ENCODE data around the gene CADM2. TPM values are rescaled to one million over a fixed set of nuclear protein-coding genes. Genes with fewer than 3 reads are reported as not detected.

The CADM2 gene
- total RNA-seq, 1 donor from 2014 or later = 2.9 TPM

- Mint-ChIP-seq H3K4me3 (ENCODE audit: unreplicated experiment) (no peak overlapping the region), H3K9me3 (ENCODE audit: unreplicated experiment) (no peaks in the 10 kb centered on the region), H3K27me3 (ENCODE audit: low read depth, unreplicated experiment) (no peaks in the 10 kb centered on the region), H3K36me3 (ENCODE audit: low read depth, unreplicated experiment) (no peaks in the 10 kb centered on the region), H3K4me1 (ENCODE audit: low read depth, unreplicated experiment) (no peaks in the 10 kb centered on the region), H3K27ac (ENCODE audit: unreplicated experiment) (no peak overlapping the region)
- H3K79me2 ChIP-seq (ENCODE audit: insufficient read depth, low read length) = no peaks in the 10 kb centered on the region
- no peak for DNase-seq (ENCODE audit: low read depth)
- no peak overlapping the region for H3K27ac ChIP-seq (ENCODE audit: low read depth, low read length)
- H2AFZ ChIP-seq (ENCODE audit: low read depth, low read length) = no peak overlapping the region
- no peak overlapping the region for H3K4me3 ChIP-seq (ENCODE audit: insufficient read depth, low read depth, low read length)
- H3K4me1 ChIP-seq (ENCODE audit: insufficient read depth, low read length) = no peaks in the 10 kb centered on the region
- FAIRE-seq = no peak
- H3K9ac ChIP-seq (ENCODE audit: low read length) = no peak overlapping the region
- no peaks in the 10 kb centered on the region for H4K20me1 ChIP-seq (ENCODE audit: insufficient read depth, low read length)
- no peaks in the 10 kb centered on the region for H3K9me3 ChIP-seq (ENCODE audit: insufficient read depth, low read depth, low read length)
- H3K36me3 ChIP-seq (ENCODE audit: insufficient read depth, low read length) = no peaks in the 10 kb centered on the region
- no peaks in the 10 kb centered on the region for H3K27me3 ChIP-seq (ENCODE audit: insufficient read depth, low read length)
- TF ChIP-seq CTCF (IDR thresholded peaks at IDR 0.05; ENCODE audit: insufficient read depth, low read depth, low read length) (no peak), EZH2 (IDR thresholded peaks at IDR 0.05; ENCODE audit: insufficient read depth, low read length) (no peak)
- H3K4me2 ChIP-seq (ENCODE audit: low read length) = no peak overlapping the region
Observed at GRCh38 chr3:85933326-85933725, 974.5 kb downstream of the CADM2 start.

GRCh38 chr3:85935171-85935570 lies 976.4 kb downstream of the CADM2 start:
- Mint-ChIP-seq H3K4me3 (ENCODE audit: unreplicated experiment) (no peak overlapping the region), H3K36me3 (ENCODE audit: low read depth, unreplicated experiment) (no peaks in the 10 kb centered on the region), H3K9me3 (ENCODE audit: unreplicated experiment) (no peaks in the 10 kb centered on the region), H3K4me1 (ENCODE audit: low read depth, unreplicated experiment) (no peaks in the 10 kb centered on the region), H3K27ac (ENCODE audit: unreplicated experiment) (no peak overlapping the region), H3K27me3 (ENCODE audit: low read depth, unreplicated experiment) (no peaks in the 10 kb centered on the region)
- Histone ChIP-seq H3K4me2 (ENCODE audit: low read length) (no peak overlapping the region), H3K27me3 (ENCODE audit: insufficient read depth, low read length) (no peaks in the 10 kb centered on the region), H3K79me2 (ENCODE audit: insufficient read depth, low read length) (no peaks in the 10 kb centered on the region), H3K9me3 (ENCODE audit: insufficient read depth, low read depth, low read length) (no peaks in the 10 kb centered on the region), H2AFZ (ENCODE audit: low read depth, low read length) (no peak overlapping the region), H3K9ac (ENCODE audit: low read length) (no peak overlapping the region), H3K4me1 (ENCODE audit: insufficient read depth, low read length) (peaks cover 4% of the 10 kb centered on the region), H3K4me3 (ENCODE audit: insufficient read depth, low read depth, low read length) (no peak overlapping the region), H3K27ac (ENCODE audit: low read depth, low read length) (no peak overlapping the region), H3K36me3 (ENCODE audit: insufficient read depth, low read length) (no peaks in the 10 kb centered on the region), H4K20me1 (ENCODE audit: insufficient read depth, low read length) (no peaks in the 10 kb centered on the region)
- FAIRE-seq (no peak), DNase-seq (ENCODE audit: low read depth) (no peak)
- TF ChIP-seq EZH2 (IDR thresholded peaks at IDR 0.05; ENCODE audit: insufficient read depth, low read length) = no peak
- no peak for TF ChIP-seq CTCF (IDR thresholded peaks at IDR 0.05; ENCODE audit: insufficient read depth, low read depth, low read length)

- no peak overlapping the region for H3K9ac ChIP-seq (ENCODE audit: low read length)
- H3K36me3 Mint-ChIP-seq (ENCODE audit: low read depth, unreplicated experiment) = no peaks in the 10 kb centered on the region
Observed at GRCh38 chr3:85939074-85939482, 980.3 kb downstream of the CADM2 start.

More at GRCh38 chr3:85939074-85939482, 980.3 kb downstream of the CADM2 start:
- Histone ChIP-seq H3K4me1 (ENCODE audit: insufficient read depth, low read length) (peaks cover 4% of the 10 kb centered on the region), H3K27ac (ENCODE audit: low read depth, low read length) (no peak overlapping the region), H3K9me3 (ENCODE audit: insufficient read depth, low read depth, low read length) (no peaks in the 10 kb centered on the region), H3K36me3 (ENCODE audit: insufficient read depth, low read length) (no peaks in the 10 kb centered on the region), H3K4me3 (ENCODE audit: insufficient read depth, low read depth, low read length) (no peak overlapping the region), H3K79me2 (ENCODE audit: insufficient read depth, low read length) (no peaks in the 10 kb centered on the region), H3K4me2 (ENCODE audit: low read length) (peak overlapping the region; percentile 12), H3K27me3 (ENCODE audit: insufficient read depth, low read length) (no peaks in the 10 kb centered on the region), H4K20me1 (ENCODE audit: insufficient read depth, low read length) (no peaks in the 10 kb centered on the region), H2AFZ (ENCODE audit: low read depth, low read length) (peak overlapping the region; percentile 45)
- H3K4me3 Mint-ChIP-seq (ENCODE audit: unreplicated experiment) = no peak overlapping the region
- no peak overlapping the region for H3K27ac Mint-ChIP-seq (ENCODE audit: unreplicated experiment)
- no peaks in the 10 kb centered on the region for H3K4me1 Mint-ChIP-seq (ENCODE audit: low read depth, unreplicated experiment)
- H3K27me3 Mint-ChIP-seq (ENCODE audit: low read depth, unreplicated experiment) = no peaks in the 10 kb centered on the region
- TF ChIP-seq EZH2 (IDR thresholded peaks at IDR 0.05; ENCODE audit: insufficient read depth, low read length) (no peak), CTCF (IDR thresholded peaks at IDR 0.05; ENCODE audit: insufficient read depth, low read depth, low read length) (no peak)
- no peak for FAIRE-seq
- DNase-seq (ENCODE audit: low read depth) = peak; percentile 23
- H3K9me3 Mint-ChIP-seq (ENCODE audit: unreplicated experiment) = peaks cover 5% of the 10 kb centered on the region
